Body of pancreas (tissue), 4 donors: ENCODE results near the gene AGRN. TPM values are rescaled to one million over a fixed set of nuclear protein-coding genes. Genes with fewer than 3 reads are reported as not detected.
"Not testable (repeated sequence)": the region's sequence is repeated elsewhere in the genome, so short reads cannot be mapped to it uniquely, and the experiment has no call there.

ENCODE experiments used
- ATAC-seq: fragments of 150-250 bp; one replicate; pipeline ENCODE4 v1.9.1; 2016
- DNase-seq, 4 donors: peaks; one replicate each; pipeline ENCODE4 v3.0.0-alpha.2; 2019
- H3K27ac ChIP-seq, 4 donors: fragments of 200-600 bp; sonication (generic); 1 replicate in 3 of 4; 2 replicates in 1 of 4; pipeline versions ENCODE4 v1.5.1 to v1.6.1; 2016 to 2019; ENCODE audit warnings: mild to moderate bottlenecking in 1 of 4, mixed read lengths in 1 of 4, moderate library complexity in 1 of 4
- H3K27me3 ChIP-seq, 2 donors: fragments of 200-600 bp; sonication (generic); one replicate each; pipeline ENCODE4 v1.6.0; 2016; ENCODE audit warnings: mild to moderate bottlenecking in 1 of 2
- H3K36me3 ChIP-seq, 2 donors: fragments of 200-600 bp; sonication (generic); replicated peaks in 1 of 2; 2 replicates each; pipeline ENCODE4 v1.5.1; 2016; ENCODE audit warnings: low read depth in 2 of 2; ENCODE audit not compliant: insufficient read depth in 1 of 2
- H3K4me1 ChIP-seq: fragments of 200-600 bp; sonication (generic); one replicate; pipeline ENCODE4 v1.6.0; 2016
- H3K4me3 ChIP-seq, 2 donors: fragments of 200-600 bp; sonication (generic); 1 replicate in 1 of 2; 2 replicates in 1 of 2; pipeline ENCODE4 v1.5.1; 2016 to 2019
- H3K9me3 ChIP-seq, 3 donors: fragments of 200-600 bp; sonication (generic); 1 replicate in 2 of 3; 2 replicates in 1 of 3; pipeline ENCODE4 v1.5.1; 2016
- CTCF ChIP-seq, 7 experiments: fragments of 450-650 bp in 4 of 7; fragments of 200-600 bp in 3 of 7; sonication (generic) in 3 of 7; IDR thresholded peaks; one replicate each; pipeline ENCODE4 v1.5.1; 2016 to 2019; ENCODE audit warnings: antibody characterized with exemption in 7 of 7
- POLR2A ChIP-seq, 3 donors: fragments of 450-650 bp; IDR thresholded peaks; one replicate each; pipeline ENCODE4 v1.6.1; 2016; ENCODE audit warnings: antibody characterized with exemption in 3 of 3, mild to moderate bottlenecking in 2 of 3
- WGBS, 2 donors: methylation state at CpG; one replicate each; pipeline ENCODE4 v1.1.5; 2017; 5-methylcytosine and 5-hydroxymethylcytosine counted together
- intact Hi-C: fragments of 100-400 bp; cut with DNase I; formaldehyde crosslinking; loops from one replicate; pipeline ENCODE4 v1.15.1; 2023
- total RNA-seq, 2 donors: library from RNA; depleted of rRNA; stranded (reverse); fragments of >200 nt; gene quantifications; one replicate each; pipeline ENCODE4 v1.1.0, GENCODE V29; 2016

AGRN gene
- total RNA-seq, 2 donors from 2014 or later, result 85.1 to 241 TPM

- DNase-seq (no peak), ATAC-seq (no peak)
- 77 to 79% methylated on average over 6 to 17 of the region's 17 CpGs for WGBS, 2 donors
- TF ChIP-seq POLR2A (IDR thresholded peaks at IDR 0.05), result no peak
- no peak for TF ChIP-seq CTCF (IDR thresholded peaks at IDR 0.05)
- H3K9me3 ChIP-seq, result no peaks in the 10 kb centered on the region
- no peak overlapping the region for H3K4me3 ChIP-seq
- intact Hi-C loops, result no loop called here
- no peak overlapping the region for H3K27ac ChIP-seq
- H3K4me1 ChIP-seq, result peaks cover 51% of the 10 kb centered on the region
- no peaks in the 10 kb centered on the region for H3K27me3 ChIP-seq
- no peaks in the 10 kb centered on the region for H3K36me3 ChIP-seq
Measured at GRCh38 chr1:1027791-1028190, 7.9 kb downstream of the AGRN start.

GRCh38 chr1:1030867-1031658, 11.1 kb downstream of the AGRN start:
- not testable (repeated sequence) for H3K36me3 ChIP-seq, H3K27me3 ChIP-seq, DNase-seq, ATAC-seq, H3K27ac ChIP-seq, H3K9me3 ChIP-seq, H3K4me3 ChIP-seq
- 79 to 93% methylated on average over 3 to 7 of the region's 7 CpGs for WGBS, 2 donors
- intact Hi-C loops, result loop anchor here (10.0 kb wide), 1 partner anchor 264 kb away; no protein-coding TSS in a partner anchor
- peaks cover 34% of the 10 kb centered on the region for H3K4me1 ChIP-seq

GRCh38 chr1:1031659-1032235, 11.8 kb downstream of the AGRN start:
- TF ChIP-seq CTCF (IDR thresholded peaks at IDR 0.05) (no peak), POLR2A (IDR thresholded peaks at IDR 0.05) (no peak)

GRCh38 chr1:1032424-1032823, 12.5 kb downstream of the AGRN start:
- 12 to 15% methylated on average over 4 to 15 of the region's 16 CpGs for WGBS, 2 donors
- Histone ChIP-seq H3K4me3 (no peak overlapping the region), H3K9me3 (no peaks in the 10 kb centered on the region), H3K4me1 (peaks cover 35% of the 10 kb centered on the region), H3K27ac (peak overlapping the region in 3 of 4 donors; percentile 8 to 38 (median 23)), H3K27me3 (no peaks in the 10 kb centered on the region), H3K36me3 (no peaks in the 10 kb centered on the region)
- ATAC-seq (peak; percentile 65), DNase-seq (peak; percentile 58 to 71 (median 64))
- intact Hi-C loops, result loop anchor here (10.0 kb wide), 1 partner anchor 262 kb away; no protein-coding TSS in a partner anchor
- peak in 4 of 7 experiments; percentile 3 to 43 (median 24) for TF ChIP-seq CTCF (IDR thresholded peaks at IDR 0.05)
- peak in 1 of 3 donors; percentile 15 for TF ChIP-seq POLR2A (IDR thresholded peaks at IDR 0.05)

More at GRCh38 chr1:1031659-1032235, 11.8 kb downstream of the AGRN start:
- intact Hi-C loops, result loop anchor here (10.0 kb wide), 1 partner anchor 263 kb away; no protein-coding TSS in a partner anchor
- Histone ChIP-seq H3K9me3 (no peaks in the 10 kb centered on the region), H3K4me1 (peaks cover 29% of the 10 kb centered on the region), H3K4me3 (no peak overlapping the region), H3K36me3 (no peaks in the 10 kb centered on the region), H3K27ac (no peak overlapping the region), H3K27me3 (no peaks in the 10 kb centered on the region)
- WGBS, 2 donors, result 78 to 86% methylated on average over 8 to 10 of the region's 11 CpGs
- ATAC-seq (no peak), DNase-seq (no peak)

- no peaks in the 10 kb centered on the region for H3K36me3 ChIP-seq
- intact Hi-C loops, result loop anchor here (10.0 kb wide), 1 partner anchor 262 kb away; no protein-coding TSS in a partner anchor
- peak; percentile 91 for ATAC-seq
- TF ChIP-seq CTCF (IDR thresholded peaks at IDR 0.05) (peak; percentile 44 to 90 (median 75)), POLR2A (IDR thresholded peaks at IDR 0.05) (no peak)
- peaks cover 39% of the 10 kb centered on the region for H3K4me1 ChIP-seq
- WGBS, 2 donors, result 7 to 19% methylated on average over 15 to 59 of the region's 73 CpGs
- peak overlapping the region in 2 of 4 donors; percentile 23 to 38 for H3K27ac ChIP-seq
- DNase-seq, result peak; percentile 89 to 94 (median 92)
- no peaks in the 10 kb centered on the region for H3K27me3 ChIP-seq
- H3K4me3 ChIP-seq, result no peak overlapping the region
- no peaks in the 10 kb centered on the region for H3K9me3 ChIP-seq
Measured at GRCh38 chr1:1033009-1033587, 13.2 kb downstream of the AGRN start.
